DOHH2 (cell line): ENCODE data around the gene TNS1.

Experiments
- EZH2phosphoT487 ChIP-seq: fragments of 200-600 bp; sonication (generic); IDR thresholded peaks from 2 replicates; pipeline ENCODE4 v1.6.1; 2017; ENCODE audit warnings: borderline replicate concordance, mild to moderate bottlenecking, antibody characterized with exemption, low read length, moderate library complexity, mixed read lengths
- TF ChIP-seq, protein P1 (sequence below): fragments of 200-600 bp; sonication (generic); IDR thresholded peaks from one replicate; pipeline ENCODE4 v1.5.1; 2014; ENCODE audit warnings: antibody characterized with exemption, mild to moderate bottlenecking, low read depth, low read length; ENCODE audit not compliant: poor library complexity, severe bottlenecking

DNA sequence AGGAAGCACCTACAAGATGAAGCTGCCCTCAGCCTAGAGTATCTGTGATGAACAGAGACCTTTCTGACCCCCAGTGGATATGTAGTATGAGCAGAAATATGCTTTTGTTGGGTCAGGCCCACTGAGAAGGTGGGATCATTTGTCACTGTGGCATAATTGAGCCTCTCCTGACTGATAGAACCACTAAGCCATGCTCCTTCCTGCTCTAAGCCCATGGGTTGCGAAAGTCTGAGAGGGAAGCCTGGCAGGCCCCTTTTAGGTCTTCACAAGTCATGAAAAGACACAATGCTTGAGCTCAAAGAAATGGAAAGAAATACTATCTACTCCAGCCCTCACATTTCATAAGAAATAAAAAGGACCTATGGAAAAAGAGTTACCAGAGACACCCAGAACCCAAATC lies 127.7 kb downstream of the TNS1 start:
- TF ChIP-seq, protein P1, sequence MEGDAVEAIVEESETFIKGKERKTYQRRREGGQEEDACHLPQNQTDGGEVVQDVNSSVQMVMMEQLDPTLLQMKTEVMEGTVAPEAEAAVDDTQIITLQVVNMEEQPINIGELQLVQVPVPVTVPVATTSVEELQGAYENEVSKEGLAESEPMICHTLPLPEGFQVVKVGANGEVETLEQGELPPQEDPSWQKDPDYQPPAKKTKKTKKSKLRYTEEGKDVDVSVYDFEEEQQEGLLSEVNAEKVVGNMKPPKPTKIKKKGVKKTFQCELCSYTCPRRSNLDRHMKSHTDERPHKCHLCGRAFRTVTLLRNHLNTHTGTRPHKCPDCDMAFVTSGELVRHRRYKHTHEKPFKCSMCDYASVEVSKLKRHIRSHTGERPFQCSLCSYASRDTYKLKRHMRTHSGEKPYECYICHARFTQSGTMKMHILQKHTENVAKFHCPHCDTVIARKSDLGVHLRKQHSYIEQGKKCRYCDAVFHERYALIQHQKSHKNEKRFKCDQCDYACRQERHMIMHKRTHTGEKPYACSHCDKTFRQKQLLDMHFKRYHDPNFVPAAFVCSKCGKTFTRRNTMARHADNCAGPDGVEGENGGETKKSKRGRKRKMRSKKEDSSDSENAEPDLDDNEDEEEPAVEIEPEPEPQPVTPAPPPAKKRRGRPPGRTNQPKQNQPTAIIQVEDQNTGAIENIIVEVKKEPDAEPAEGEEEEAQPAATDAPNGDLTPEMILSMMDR = no peak
- no peak for TF ChIP-seq EZH2phosphoT487
